Mesendoderm (in vitro differentiated cells): ENCODE data around the gene CTNNA2.

Experiments
- DNase-seq: peaks from one replicate; pipeline ENCODE4 v3.0.0; 2013
- H2AK5ac ChIP-seq: 2 replicates; pipeline ENCODE4 v1.6.1; 2013; ENCODE audit warnings: low read length, inconsistent platforms
- H2BK120ac ChIP-seq: 2 replicates; pipeline ENCODE4 v1.6.1; 2013; ENCODE audit warnings: low read depth, mild to moderate bottlenecking, low read length, moderate library complexity, mixed read lengths
- H2BK15ac ChIP-seq: replicated peaks from 2 replicates; pipeline ENCODE4 v1.6.1; 2013; ENCODE audit warnings: low read depth, mild to moderate bottlenecking, moderate library complexity
- H2BK5ac ChIP-seq: 2 replicates; pipeline ENCODE4 v1.6.1; 2013; ENCODE audit warnings: low read length, inconsistent platforms
- H3K18ac ChIP-seq: 2 replicates; pipeline ENCODE4 v1.6.1; 2013; ENCODE audit warnings: mild to moderate bottlenecking, low read length, mixed read lengths
- H3K23ac ChIP-seq: one replicate; pipeline ENCODE4 v1.6.1; 2013; ENCODE audit warnings: low read length
- H3K27ac ChIP-seq: 2 replicates; pipeline ENCODE4 v1.5.1; 2013; ENCODE audit warnings: low read depth, mild to moderate bottlenecking, inconsistent platforms, low read length, moderate library complexity
- H3K27me3 ChIP-seq: 2 replicates; pipeline ENCODE4 v1.6.1; 2013; ENCODE audit warnings: low read length, control low read depth, mild to moderate bottlenecking, inconsistent platforms; ENCODE audit not compliant: insufficient read depth, poor library complexity
- H3K36me3 ChIP-seq: 2 replicates; pipeline ENCODE4 v1.6.1; 2013; ENCODE audit warnings: low read length, inconsistent platforms; ENCODE audit not compliant: control insufficient read depth, insufficient read depth
- H3K4ac ChIP-seq: one replicate; pipeline ENCODE4 v1.6.1; 2013; ENCODE audit warnings: low read depth, mild to moderate bottlenecking, low read length, moderate library complexity
- H3K4me1 ChIP-seq: 2 replicates; pipeline ENCODE4 v1.6.1; 2013; ENCODE audit warnings: low read depth, low read length, inconsistent platforms; ENCODE audit not compliant: control insufficient read depth
- H3K4me2 ChIP-seq: 2 replicates; pipeline ENCODE4 v1.6.1; 2013; ENCODE audit warnings: low read length
- H3K4me3 ChIP-seq: 2 replicates; pipeline ENCODE4 v1.5.1; 2013; ENCODE audit warnings: mild to moderate bottlenecking, low read length
- H3K56ac ChIP-seq: one replicate; pipeline ENCODE4 v1.6.1; 2013; ENCODE audit warnings: low read length
- H3K79me1 ChIP-seq: 2 replicates; pipeline ENCODE4 v1.6.1; 2013; ENCODE audit warnings: low read length, inconsistent platforms
- H3K79me2 ChIP-seq: 2 replicates; pipeline ENCODE4 v1.6.1; 2013; ENCODE audit warnings: mild to moderate bottlenecking, low read length; ENCODE audit not compliant: control insufficient read depth, insufficient read depth
- H3K9ac ChIP-seq: 2 replicates; pipeline ENCODE4 v1.6.1; 2013; ENCODE audit warnings: low read length, inconsistent platforms
- H4K5ac ChIP-seq: one replicate; pipeline ENCODE4 v1.6.1; 2013; ENCODE audit warnings: low read length
- H4K8ac ChIP-seq: one replicate; pipeline ENCODE4 v1.6.1; 2013; ENCODE audit warnings: low read depth, mild to moderate bottlenecking, control low read depth, low read length, moderate library complexity
- WGBS: extraction: QIAGEN DNeasy Blood & Tissue Kit; methylation state at CpG from one replicate; pipeline ENCODE4 v1.1.7; 2013; ENCODE audit warnings: low lambda C conversion rate, missing lambda C conversion rate; ENCODE audit not compliant: insufficient coverage; ENCODE audit errors: extremely low coverage; 5-methylcytosine and 5-hydroxymethylcytosine counted together

The CTNNA2 gene

GRCh38 chr2:79627237-79627636 lies 114.4 kb downstream of the CTNNA2 start:
- Histone ChIP-seq H3K27me3 (no peaks in the 10 kb centered on the region), H3K79me2 (no peaks in the 10 kb centered on the region), H2AK5ac (no peak overlapping the region), H3K4me1 (no peaks in the 10 kb centered on the region), H3K18ac (no peak overlapping the region), H3K79me1 (no peaks in the 10 kb centered on the region), H2BK15ac (no peak overlapping the region), H3K4me2 (no peak overlapping the region), H4K8ac (no peak overlapping the region), H3K56ac (no peak overlapping the region), H3K23ac (no peak overlapping the region), H3K4ac (no peak overlapping the region), H3K36me3 (no peaks in the 10 kb centered on the region), H2BK120ac (no peak overlapping the region), H3K4me3 (no peak overlapping the region), H3K9ac (no peak overlapping the region), H2BK5ac (no peak overlapping the region), H4K5ac (no peak overlapping the region), H3K27ac (no peak overlapping the region)
- no CpG with 5 or more reads among the region's 5 CpGs for WGBS
- no peak for DNase-seq

GRCh38 chr2:79630060-79630459 lies 117.2 kb downstream of the CTNNA2 start:
- Histone ChIP-seq H2BK5ac (no peak overlapping the region), H2AK5ac (no peak overlapping the region), H3K4me3 (no peak overlapping the region), H3K18ac (no peak overlapping the region), H3K79me2 (no peaks in the 10 kb centered on the region), H3K4me1 (no peaks in the 10 kb centered on the region), H3K27me3 (no peaks in the 10 kb centered on the region), H2BK15ac (no peak overlapping the region), H3K36me3 (no peaks in the 10 kb centered on the region), H3K4ac (no peak overlapping the region), H4K5ac (no peak overlapping the region), H3K79me1 (no peaks in the 10 kb centered on the region), H3K4me2 (no peak overlapping the region), H4K8ac (no peak overlapping the region), H3K9ac (no peak overlapping the region), H3K27ac (no peak overlapping the region), H3K56ac (no peak overlapping the region), H2BK120ac (no peak overlapping the region), H3K23ac (no peak overlapping the region)
- peak; percentile 33 for DNase-seq
- WGBS: no CpG with 5 or more reads among the region's 3 CpGs

- no peak overlapping the region for H3K27ac ChIP-seq
- no peak overlapping the region for H3K4me3 ChIP-seq
- no peaks in the 10 kb centered on the region for H3K79me2 ChIP-seq
- H3K36me3 ChIP-seq: no peaks in the 10 kb centered on the region
- no CpG with 5 or more reads among the region's 7 CpGs for WGBS
- no peak overlapping the region for H4K8ac ChIP-seq
- no peak overlapping the region for H2BK120ac ChIP-seq
- no peak overlapping the region for H3K18ac ChIP-seq
- no peak overlapping the region for H3K23ac ChIP-seq
- no peak overlapping the region for H3K9ac ChIP-seq
- H2BK15ac ChIP-seq: no peak overlapping the region
- H3K79me1 ChIP-seq: no peaks in the 10 kb centered on the region
- no peak overlapping the region for H2AK5ac ChIP-seq
- no peak overlapping the region for H4K5ac ChIP-seq
- H3K56ac ChIP-seq: no peak overlapping the region
- DNase-seq: no peak
- H3K27me3 ChIP-seq: no peaks in the 10 kb centered on the region
- H2BK5ac ChIP-seq: no peak overlapping the region
- no peaks in the 10 kb centered on the region for H3K4me1 ChIP-seq
- H3K4ac ChIP-seq: no peak overlapping the region
- no peak overlapping the region for H3K4me2 ChIP-seq
Observed at GRCh38 chr2:79630972-79631557, 118.2 kb downstream of the CTNNA2 start.

GRCh38 chr2:79638410-79638809 lies 125.6 kb downstream of the CTNNA2 start:
- 100% methylated on average over 1 of the region's 3 CpGs for WGBS

GRCh38 chr2:79638954-79639353 lies 126.1 kb downstream of the CTNNA2 start:
- Histone ChIP-seq H2BK120ac (no peak overlapping the region), H3K79me2 (no peaks in the 10 kb centered on the region), H4K5ac (no peak overlapping the region), H4K8ac (no peak overlapping the region), H3K36me3 (no peaks in the 10 kb centered on the region), H3K4me1 (no peaks in the 10 kb centered on the region), H2AK5ac (no peak overlapping the region), H3K56ac (no peak overlapping the region), H3K9ac (no peak overlapping the region), H3K4me3 (no peak overlapping the region), H3K27ac (no peak overlapping the region), H3K18ac (no peak overlapping the region), H2BK5ac (no peak overlapping the region), H3K79me1 (no peaks in the 10 kb centered on the region), H3K23ac (no peak overlapping the region), H3K4ac (no peak overlapping the region), H3K4me2 (no peak overlapping the region), H2BK15ac (no peak overlapping the region), H3K27me3 (no peaks in the 10 kb centered on the region)
- no CpG with 5 or more reads among the region's 2 CpGs for WGBS
- no peak for DNase-seq

More at GRCh38 chr2:79638410-79638809, 125.6 kb downstream of the CTNNA2 start:
- Histone ChIP-seq H3K27ac (no peak overlapping the region), H3K79me1 (no peaks in the 10 kb centered on the region), H3K56ac (no peak overlapping the region), H3K27me3 (no peaks in the 10 kb centered on the region), H3K4ac (no peak overlapping the region), H2BK120ac (no peak overlapping the region), H4K8ac (no peak overlapping the region), H3K9ac (no peak overlapping the region), H3K4me2 (no peak overlapping the region), H2AK5ac (no peak overlapping the region), H3K18ac (no peak overlapping the region), H2BK5ac (no peak overlapping the region), H3K4me3 (no peak overlapping the region), H3K23ac (no peak overlapping the region), H2BK15ac (no peak overlapping the region), H3K36me3 (no peaks in the 10 kb centered on the region), H4K5ac (no peak overlapping the region), H3K79me2 (no peaks in the 10 kb centered on the region), H3K4me1 (no peaks in the 10 kb centered on the region)
- no peak for DNase-seq

- Histone ChIP-seq H3K27me3 (no peaks in the 10 kb centered on the region), H3K56ac (no peak overlapping the region), H3K23ac (no peak overlapping the region), H3K18ac (no peak overlapping the region), H4K8ac (no peak overlapping the region), H3K4ac (no peak overlapping the region), H4K5ac (no peak overlapping the region), H3K9ac (no peak overlapping the region), H3K36me3 (no peaks in the 10 kb centered on the region), H3K4me1 (no peaks in the 10 kb centered on the region), H2BK15ac (no peak overlapping the region), H3K4me3 (no peak overlapping the region), H3K79me2 (no peaks in the 10 kb centered on the region), H2BK120ac (no peak overlapping the region), H2AK5ac (no peak overlapping the region), H3K4me2 (no peak overlapping the region), H3K27ac (no peak overlapping the region), H3K79me1 (no peaks in the 10 kb centered on the region), H2BK5ac (no peak overlapping the region)
- no CpG with 5 or more reads among the region's 2 CpGs for WGBS
- DNase-seq: peak; percentile 14
Observed at GRCh38 chr2:79640001-79640400, 127.2 kb downstream of the CTNNA2 start.
